ENCODE results near the gene MBOAT1. TPM values are rescaled to one million over a fixed set of nuclear protein-coding genes. Genes with fewer than 3 reads are reported as not detected.
A peak's percentile ranks its signal among the peaks of the same experiment; 100 is the strongest.

Gene MBOAT1
- total RNA-seq, 1 experiment from 2014 or later = 22.0 TPM

GRCh38 chr6:20119485-20119884, 92.8 kb downstream of the MBOAT1 start:
- POLR2A ChIA-PET (ENCODE audit: unreplicated experiment) = no interaction called here
- no peak for DNase-seq

GRCh38 chr6:20118892-20119291, 93.4 kb downstream of the MBOAT1 start:
- Histone ChIP-seq H2AFZ (no peak overlapping the region), H3F3A (ENCODE audit: insufficient read depth, low read depth) (peaks cover 10% of the 10 kb centered on the region; the same call in 1 of the 2 replicates), H4K20me1 (ENCODE audit: insufficient read depth) (no peaks in the 10 kb centered on the region), H3K36me3 (ENCODE audit: low read depth) (no peaks in the 10 kb centered on the region), H3K79me2 (ENCODE audit: low read depth) (no peaks in the 10 kb centered on the region), H3K4me2 (no peak overlapping the region), H3K9me2 (ENCODE audit: insufficient read depth) (no peaks in the 10 kb centered on the region), H3K4me1 (replicated peaks; ENCODE audit: insufficient read depth) (peaks cover 21% of the 10 kb centered on the region), H3K4me3 (no peak overlapping the region), H3K9me3 (ENCODE audit: insufficient read depth, low read depth) (no peaks in the 10 kb centered on the region), H3K27ac (no peak overlapping the region), H3K27me3 (ENCODE audit: insufficient read depth, low read depth) (no peaks in the 10 kb centered on the region)
- DNase-seq = no peak
- BruUV-seq (replicated peaks) = no TSS peak
- no peak for TF ChIP-seq EZH2 (IDR thresholded peaks at IDR 0.05; ENCODE audit: low read depth)
- TF ChIP-seq, protein P1, sequence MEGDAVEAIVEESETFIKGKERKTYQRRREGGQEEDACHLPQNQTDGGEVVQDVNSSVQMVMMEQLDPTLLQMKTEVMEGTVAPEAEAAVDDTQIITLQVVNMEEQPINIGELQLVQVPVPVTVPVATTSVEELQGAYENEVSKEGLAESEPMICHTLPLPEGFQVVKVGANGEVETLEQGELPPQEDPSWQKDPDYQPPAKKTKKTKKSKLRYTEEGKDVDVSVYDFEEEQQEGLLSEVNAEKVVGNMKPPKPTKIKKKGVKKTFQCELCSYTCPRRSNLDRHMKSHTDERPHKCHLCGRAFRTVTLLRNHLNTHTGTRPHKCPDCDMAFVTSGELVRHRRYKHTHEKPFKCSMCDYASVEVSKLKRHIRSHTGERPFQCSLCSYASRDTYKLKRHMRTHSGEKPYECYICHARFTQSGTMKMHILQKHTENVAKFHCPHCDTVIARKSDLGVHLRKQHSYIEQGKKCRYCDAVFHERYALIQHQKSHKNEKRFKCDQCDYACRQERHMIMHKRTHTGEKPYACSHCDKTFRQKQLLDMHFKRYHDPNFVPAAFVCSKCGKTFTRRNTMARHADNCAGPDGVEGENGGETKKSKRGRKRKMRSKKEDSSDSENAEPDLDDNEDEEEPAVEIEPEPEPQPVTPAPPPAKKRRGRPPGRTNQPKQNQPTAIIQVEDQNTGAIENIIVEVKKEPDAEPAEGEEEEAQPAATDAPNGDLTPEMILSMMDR (conservative IDR thresholded peaks at IDR 0.05) = no peak
- ChIA-PET CTCF (interaction anchor here (0.9 to 1.6 kb wide), 2 partner anchors 8 to 93 kb away, joined by 4 to 5 read pairs; partner anchors contain the start of gene MBOAT1), POLR2A (ENCODE audit: unreplicated experiment) (no interaction called here)
- intact Hi-C loops (cut with micrococcal nuclease; ENCODE audit: unreplicated experiment) = loop anchor here (5.0 kb wide), 1 partner anchor 283 kb away; the partner anchor contains the start of gene E2F3

More at GRCh38 chr6:20119485-20119884, 92.8 kb downstream of the MBOAT1 start:
- Histone ChIP-seq H3K36me3 (ENCODE audit: low read depth) (no peaks in the 10 kb centered on the region), H3F3A (ENCODE audit: insufficient read depth, low read depth) (peaks cover 10% of the 10 kb centered on the region; the same call in 1 of the 2 replicates), H3K4me3 (no peak overlapping the region), H3K4me1 (replicated peaks; ENCODE audit: insufficient read depth) (peaks cover 21% of the 10 kb centered on the region), H3K27me3 (ENCODE audit: insufficient read depth, low read depth) (no peaks in the 10 kb centered on the region), H3K27ac (no peak overlapping the region), H4K20me1 (ENCODE audit: insufficient read depth) (no peaks in the 10 kb centered on the region), H3K79me2 (ENCODE audit: low read depth) (no peaks in the 10 kb centered on the region), H3K4me2 (no peak overlapping the region), H3K9me3 (ENCODE audit: insufficient read depth, low read depth) (no peaks in the 10 kb centered on the region), H2AFZ (no peak overlapping the region), H3K9me2 (ENCODE audit: insufficient read depth) (no peaks in the 10 kb centered on the region)
- no TSS peak for BruUV-seq (replicated peaks)
- no peak for TF ChIP-seq EZH2 (IDR thresholded peaks at IDR 0.05; ENCODE audit: low read depth)
- TF ChIP-seq, protein P1 (conservative IDR thresholded peaks at IDR 0.05) = no peak
- intact Hi-C loops (cut with micrococcal nuclease; ENCODE audit: unreplicated experiment) = loop anchor here (5.0 kb wide), 1 partner anchor 283 kb away; the partner anchor contains the start of gene E2F3
- CTCF ChIA-PET = interaction anchor here (0.9 kb wide), 1 partner anchor 93 kb away, joined by 5 read pairs; the partner anchor contains the start of gene MBOAT1

DNA sequence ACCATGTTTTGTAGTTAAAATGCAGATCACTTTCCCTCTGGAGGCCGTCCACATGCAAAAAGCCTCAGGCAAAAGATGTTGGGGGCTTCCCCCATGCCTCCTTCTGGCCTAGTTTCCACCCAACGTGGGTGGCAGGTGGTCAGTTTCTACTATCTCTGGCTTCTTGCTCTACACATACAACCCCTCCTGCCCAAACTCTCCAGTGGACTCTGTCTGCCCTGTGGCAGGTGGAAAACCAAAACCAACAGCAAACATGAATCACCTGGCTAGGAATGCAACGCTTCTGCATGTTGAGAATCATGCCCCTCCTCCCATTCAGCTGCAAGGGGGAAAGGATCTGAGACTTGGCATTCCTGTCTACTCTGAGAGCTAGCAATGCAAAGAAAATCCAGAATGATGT, 94.8 kb downstream of the MBOAT1 start:
- H3K27ac ChIP-seq = peak overlapping the region; percentile 58
- H3K4me1 ChIP-seq (replicated peaks; ENCODE audit: insufficient read depth) = peaks cover 21% of the 10 kb centered on the region
- H2AFZ ChIP-seq = no peak overlapping the region
- H3K27me3 ChIP-seq (ENCODE audit: insufficient read depth, low read depth) = no peaks in the 10 kb centered on the region
- H3K9me2 ChIP-seq (ENCODE audit: insufficient read depth) = no peaks in the 10 kb centered on the region
- peak overlapping the region; percentile 64 for H3K4me2 ChIP-seq
- DNase-seq = peak; percentile 82 to 91
- H3K79me2 ChIP-seq (ENCODE audit: low read depth) = no peaks in the 10 kb centered on the region
- H3K9me3 ChIP-seq (ENCODE audit: insufficient read depth, low read depth) = no peaks in the 10 kb centered on the region
- intact Hi-C loops (cut with micrococcal nuclease; ENCODE audit: unreplicated experiment) = loop anchor here (5.0 kb wide), 1 partner anchor 285 kb away; the partner anchor contains the start of gene E2F3
- H4K20me1 ChIP-seq (ENCODE audit: insufficient read depth) = no peaks in the 10 kb centered on the region
- no peak overlapping the region for H3K4me3 ChIP-seq
- H3K36me3 ChIP-seq (ENCODE audit: low read depth) = no peaks in the 10 kb centered on the region
- TF ChIP-seq, protein P1 (conservative IDR thresholded peaks at IDR 0.05) = no peak
- peaks cover 10% of the 10 kb centered on the region; the same call in 1 of the 2 replicates for H3F3A ChIP-seq (ENCODE audit: insufficient read depth, low read depth)
- no TSS peak for BruUV-seq (replicated peaks)
- CTCF ChIA-PET = interaction anchor here (0.6 to 1.6 kb wide), 4 partner anchors 9 to 410 kb away, joined by 3 to 5 read pairs (median 4); no protein-coding TSS in a partner anchor
- POLR2A ChIA-PET (ENCODE audit: unreplicated experiment) = no interaction called here
